Endothelial cell of umbilical vein (primary cell): ENCODE measurements around the gene CHMP2B. TPM values are rescaled to one million over a fixed set of nuclear protein-coding genes. Genes with fewer than 3 reads are reported as not detected.

Source experiments
- BruUV-seq: library from RNA; stranded (reverse); fragments of 400-500 nt; replicated peaks from 2 replicates; lab custom pipeline; 2021; lab: Mats Ljungman, UMichigan
- CTCF ChIA-PET: fragments of 300-600, 350-600 bp; sonication (Branson Sonifier 250); formaldehyde crosslinking; loops from one replicate; lab custom pipeline; 2021; ENCODE audit warnings: antibody characterized with exemption, inconsistent platforms; lab: Charles Lee
- POLR2A ChIA-PET: fragments of 300-600, 350-600 bp; sonication (Branson Sonifier 250); formaldehyde crosslinking; loops from one replicate; lab custom pipeline; 2021; ENCODE audit warnings: antibody characterized with exemption, inconsistent platforms; lab: Charles Lee
- DNase-seq: peaks from one replicate; pipeline ENCODE4 v3.0.0-alpha.2; 2011; ENCODE audit warnings: low read depth, low spot score
- FAIRE-seq: peaks from 2 replicates; lab custom pipeline; 2011; peaks lifted over from hg19 to GRCh38; lab: Jason Lieb, UNC
- H2AFZ ChIP-seq: 2 replicates; pipeline ENCODE4 v1.6.0; 2012; ENCODE audit warnings: low read depth, low read length, control low read depth, inconsistent platforms
- H3K27ac ChIP-seq: 2 replicates; pipeline ENCODE4 v1.5.1; 2011; ENCODE audit warnings: low read depth, mild to moderate bottlenecking, control low read depth, low read length, moderate library complexity; ENCODE audit not compliant: insufficient read depth
- H3K27me3 ChIP-seq, 2 experiments: 2 replicates each; pipeline versions ENCODE4 v1.6.0 to v1.6.1; 2011; ENCODE audit warnings: low read length in 2 of 2, mixed read lengths in 1 of 2; ENCODE audit not compliant: control insufficient read depth in 2 of 2, insufficient read depth in 2 of 2
- H3K36me3 ChIP-seq, 2 experiments: 2 replicates in 1 of 2; 3 replicates in 1 of 2; pipeline ENCODE4 v1.5.1; 2011; ENCODE audit warnings: low read length in 2 of 2, mild to moderate bottlenecking in 1 of 2, moderate library complexity in 1 of 2; ENCODE audit not compliant: control insufficient read depth in 2 of 2, insufficient read depth in 2 of 2; ENCODE audit errors: extremely low read depth in 1 of 2
- H3K4me1 ChIP-seq: 3 replicates; pipeline ENCODE4 v1.5.1; 2011; ENCODE audit warnings: mild to moderate bottlenecking, low read length; ENCODE audit not compliant: control insufficient read depth, insufficient read depth; ENCODE audit errors: extremely low read depth
- H3K4me2 ChIP-seq: 2 replicates; pipeline ENCODE4 v1.6.1; 2011; ENCODE audit warnings: low read length, control low read depth, mixed read lengths; ENCODE audit not compliant: insufficient read depth
- H3K4me3 ChIP-seq, 3 experiments: fragments of 200-600 bp in 1 of 3; sonication (generic), shearing (Covaris generic) in 1 of 3; replicated peaks in 1 of 3; 2 replicates each; pipeline ENCODE4 v1.5.1; 2011 to 2016; ENCODE audit warnings: control low read depth in 3 of 3, low read length in 3 of 3, mild to moderate bottlenecking in 2 of 3, inconsistent platforms in 1 of 3, low read depth in 1 of 3, moderate library complexity in 1 of 3; ENCODE audit not compliant: insufficient read depth in 1 of 3
- H3K79me2 ChIP-seq: 2 replicates; pipeline ENCODE4 v1.6.0; 2012; ENCODE audit warnings: low read length, inconsistent platforms; ENCODE audit not compliant: control insufficient read depth, insufficient read depth
- H3K9ac ChIP-seq: replicated peaks from 2 replicates; pipeline ENCODE3; 2011; ENCODE audit warnings: low read length, control low read depth; ENCODE audit not compliant: insufficient read depth; ENCODE audit errors: extremely low read depth
- H3K9me1 ChIP-seq: replicated peaks from 3 replicates; pipeline ENCODE4 v1.6.0; 2011; ENCODE audit warnings: mild to moderate bottlenecking, low read length; ENCODE audit not compliant: control insufficient read depth, insufficient read depth; ENCODE audit errors: extremely low read depth
- H3K9me3 ChIP-seq: replicated peaks from 2 replicates; pipeline ENCODE4 v1.5.1; 2012; ENCODE audit warnings: low read length, inconsistent platforms; ENCODE audit not compliant: control insufficient read depth, insufficient read depth
- H4K20me1 ChIP-seq: replicated peaks from 2 replicates; pipeline ENCODE3; 2011; ENCODE audit warnings: mild to moderate bottlenecking, low read length; ENCODE audit not compliant: control insufficient read depth, insufficient read depth; ENCODE audit errors: extremely low read depth
- EZH2 ChIP-seq: IDR thresholded peaks from 2 replicates; pipeline ENCODE4 v1.6.1; 2012; ENCODE audit warnings: borderline replicate concordance, low read depth, mild to moderate bottlenecking, moderate library complexity, low read length, inconsistent platforms; ENCODE audit not compliant: severe bottlenecking
- FOS ChIP-seq: IDR thresholded peaks from 2 replicates; pipeline ENCODE4 v1.6.1; 2011; ENCODE audit warnings: mild to moderate bottlenecking, low read length, moderate library complexity, borderline replicate concordance; ENCODE audit not compliant: insufficient read depth
- GATA2 ChIP-seq: IDR thresholded peaks from 2 replicates; pipeline ENCODE4 v1.7.0; 2011; ENCODE audit warnings: low read depth, mild to moderate bottlenecking, moderate library complexity, mixed read lengths, low read length; ENCODE audit not compliant: insufficient read length, insufficient read depth
- JUN ChIP-seq: IDR thresholded peaks from 2 replicates; pipeline ENCODE4 v1.6.1; 2011; ENCODE audit warnings: borderline replicate concordance, low read depth; ENCODE audit not compliant: insufficient read length, insufficient read depth
- MYC ChIP-seq: IDR thresholded peaks from one replicate; pipeline ENCODE4 v1.6.1; 2011; ENCODE audit warnings: mild to moderate bottlenecking, low read depth, low read length
- POLR2A ChIP-seq: IDR thresholded peaks from 2 replicates; pipeline ENCODE4 v1.6.1; 2012; ENCODE audit warnings: low read depth, mild to moderate bottlenecking, control low read depth, low read length
- POLR2AphosphoS5 ChIP-seq: IDR thresholded peaks from 2 replicates; pipeline ENCODE4 v1.6.1; 2012; ENCODE audit warnings: low read depth, mild to moderate bottlenecking, control low read depth, low read length, moderate library complexity; ENCODE audit not compliant: insufficient read depth
- dilution Hi-C: fragments of 300-500 bp; cut with MboI; formaldehyde crosslinking; loops from one replicate; pipeline ENCODE4 v1.15.0; 2019; ENCODE audit warnings: low sequenced_read_pairs; ENCODE audit not compliant: extremely low pct_ligation_motif_present
- intact Hi-C: fragments of 100-400 bp; cut with micrococcal nuclease; formaldehyde crosslinking; loops from one replicate; pipeline ENCODE4 v1.10.0; 2022
- polyA plus RNA-seq, 4 experiments: library from polyadenylated mRNA; depleted of rRNA in 3 of 4; stranded (reverse) in 3 of 4; unstranded in 1 of 4; fragments of >200 nt; gene quantifications; 2 replicates each; pipeline versions ENCODE4 v1.2.1 to v1.2.3, GENCODE V29; 2011 to 2012; ENCODE audit warnings: missing spikeins in 1 of 4
- total RNA-seq: library from RNA; stranded (reverse); gene quantifications from 2 replicates; pipeline ENCODE4 v1.2.3, GENCODE V29; 2021
- TF ChIP-seq, protein P1 (sequence below), 2 donors: IDR thresholded peaks; 1 replicate in 1 of 2; 2 replicates in 1 of 2; pipeline ENCODE4 v1.5.1; 2011; ENCODE audit warnings: low read length in 2 of 2, mild to moderate bottlenecking in 2 of 2, moderate library complexity in 2 of 2, control low read depth in 1 of 2, inconsistent platforms in 1 of 2, low read depth in 1 of 2; ENCODE audit not compliant: insufficient read depth in 1 of 2; ENCODE audit errors: extremely low read depth in 1 of 2
- TF ChIP-seq, protein P2 (sequence below): IDR thresholded peaks from 2 replicates; pipeline ENCODE4 v1.6.1; 2011; ENCODE audit not compliant: insufficient read depth, insufficient read length

Gene CHMP2B
- total and polyA plus RNA-seq, 2 donors (not counting 3 experiments of a cell fraction or from before 2014, with no cell fraction given): 6.8 to 22.0 TPM

DNA sequence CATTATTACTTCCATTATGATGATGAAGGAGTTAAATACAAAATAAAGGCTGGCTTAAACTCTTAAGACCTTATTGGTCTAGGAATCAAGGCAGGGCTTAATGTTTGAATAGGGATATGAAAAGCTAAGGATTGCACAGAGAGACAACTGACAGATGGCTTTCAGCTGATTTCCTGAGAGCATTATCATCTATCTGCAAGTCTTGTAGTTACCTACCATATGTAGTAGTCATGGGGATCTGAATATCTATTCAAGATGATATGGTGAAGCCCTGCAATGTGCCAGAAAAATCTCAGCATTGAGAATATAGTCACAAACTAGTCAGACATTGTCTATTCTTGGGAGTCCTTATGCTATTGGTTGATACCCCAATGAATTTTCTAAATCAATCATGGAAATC, 47.5 kb upstream of the CHMP2B start:
- ChIA-PET CTCF (interaction anchor here (1.2 to 2.7 kb wide), 2 partner anchors 12 to 825 kb away, joined by 3 to 15 read pairs; no protein-coding TSS in a partner anchor), POLR2A (no interaction called here)
- no peak overlapping the region for H3K9ac ChIP-seq
- H3K4me3 ChIP-seq: no peak overlapping the region
- no peaks in the 10 kb centered on the region for H3K4me1 ChIP-seq
- no peak overlapping the region for H2AFZ ChIP-seq
- dilution Hi-C loops (no loop called here), intact Hi-C loops (no loop called here)
- DNase-seq (no peak), FAIRE-seq (no peak)
- no peaks in the 10 kb centered on the region for H4K20me1 ChIP-seq
- TF ChIP-seq POLR2AphosphoS5: no peak
- TF ChIP-seq, protein P1, sequence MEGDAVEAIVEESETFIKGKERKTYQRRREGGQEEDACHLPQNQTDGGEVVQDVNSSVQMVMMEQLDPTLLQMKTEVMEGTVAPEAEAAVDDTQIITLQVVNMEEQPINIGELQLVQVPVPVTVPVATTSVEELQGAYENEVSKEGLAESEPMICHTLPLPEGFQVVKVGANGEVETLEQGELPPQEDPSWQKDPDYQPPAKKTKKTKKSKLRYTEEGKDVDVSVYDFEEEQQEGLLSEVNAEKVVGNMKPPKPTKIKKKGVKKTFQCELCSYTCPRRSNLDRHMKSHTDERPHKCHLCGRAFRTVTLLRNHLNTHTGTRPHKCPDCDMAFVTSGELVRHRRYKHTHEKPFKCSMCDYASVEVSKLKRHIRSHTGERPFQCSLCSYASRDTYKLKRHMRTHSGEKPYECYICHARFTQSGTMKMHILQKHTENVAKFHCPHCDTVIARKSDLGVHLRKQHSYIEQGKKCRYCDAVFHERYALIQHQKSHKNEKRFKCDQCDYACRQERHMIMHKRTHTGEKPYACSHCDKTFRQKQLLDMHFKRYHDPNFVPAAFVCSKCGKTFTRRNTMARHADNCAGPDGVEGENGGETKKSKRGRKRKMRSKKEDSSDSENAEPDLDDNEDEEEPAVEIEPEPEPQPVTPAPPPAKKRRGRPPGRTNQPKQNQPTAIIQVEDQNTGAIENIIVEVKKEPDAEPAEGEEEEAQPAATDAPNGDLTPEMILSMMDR (IDR thresholded peaks at IDR 0.05; ENCODE audit: extremely low read depth in 1 of 2, insufficient read depth in 1 of 2, low read depth in 1 of 2, low read length in 2 of 2): no peak
- no peak for TF ChIP-seq EZH2
- TF ChIP-seq MYC: no peak
- no peak for TF ChIP-seq POLR2A
- TF ChIP-seq, protein P2, sequence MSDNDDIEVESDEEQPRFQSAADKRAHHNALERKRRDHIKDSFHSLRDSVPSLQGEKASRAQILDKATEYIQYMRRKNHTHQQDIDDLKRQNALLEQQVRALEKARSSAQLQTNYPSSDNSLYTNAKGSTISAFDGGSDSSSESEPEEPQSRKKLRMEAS: no peak
- H3K4me2 ChIP-seq: no peak overlapping the region
- H3K36me3 ChIP-seq: no peaks in the 10 kb centered on the region
- no peaks in the 10 kb centered on the region for H3K27me3 ChIP-seq
- BruUV-seq: no TSS peak
- H3K9me3 ChIP-seq: no peaks in the 10 kb centered on the region
- no peak overlapping the region for H3K27ac ChIP-seq
- H3K79me2 ChIP-seq: no peaks in the 10 kb centered on the region
- no peaks in the 10 kb centered on the region for H3K9me1 ChIP-seq

DNA sequence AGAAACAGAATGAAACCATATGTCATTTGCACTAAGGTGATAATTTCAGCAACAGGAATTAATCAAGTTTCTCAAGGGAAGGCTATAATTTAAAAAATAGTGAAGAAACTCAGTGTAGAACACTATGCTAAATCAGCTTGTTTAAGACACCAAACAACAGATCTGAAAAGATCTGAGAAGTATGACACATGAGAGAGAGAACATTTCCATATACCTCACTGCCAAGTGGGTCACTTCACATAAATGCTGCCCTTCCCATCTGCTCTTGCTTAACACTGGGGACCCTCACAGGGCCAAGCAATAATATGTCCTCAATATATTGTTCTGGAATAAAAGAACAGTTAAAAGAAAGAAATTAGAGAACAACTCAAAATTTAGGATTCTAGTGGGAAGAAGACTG, 45.6 kb upstream of the CHMP2B start:
- Histone ChIP-seq H3K9me3 (no peaks in the 10 kb centered on the region), H4K20me1 (no peaks in the 10 kb centered on the region), H3K36me3 (no peaks in the 10 kb centered on the region), H3K4me3 (no peak overlapping the region), H2AFZ (no peak overlapping the region), H3K9me1 (no peaks in the 10 kb centered on the region), H3K4me2 (no peak overlapping the region), H3K27ac (no peak overlapping the region), H3K27me3 (no peaks in the 10 kb centered on the region), H3K9ac (no peak overlapping the region), H3K79me2 (no peaks in the 10 kb centered on the region), H3K4me1 (no peaks in the 10 kb centered on the region)
- TF ChIP-seq, protein P1 (IDR thresholded peaks at IDR 0.05; ENCODE audit: extremely low read depth in 1 of 2, insufficient read depth in 1 of 2, low read depth in 1 of 2, low read length in 2 of 2): no peak
- TF ChIP-seq POLR2A (no peak), EZH2 (no peak), MYC (no peak), GATA2 (no peak), JUN (no peak), FOS (no peak), POLR2AphosphoS5 (no peak)
- TF ChIP-seq, protein P2: no peak
- dilution Hi-C loops: no loop called here
- ChIA-PET POLR2A (no interaction called here), CTCF (interaction anchor here (1.1 to 2.0 kb wide), 2 partner anchors 14 to 30 kb away, joined by 3 to 8 read pairs; no protein-coding TSS in a partner anchor)
- no TSS peak for BruUV-seq
- intact Hi-C loops: no loop called here
- DNase-seq (no peak), FAIRE-seq (no peak)
